RWPE1 (cell line): ENCODE results near the gene MYH13.

Source experiments
- CTCF ChIA-PET: fragments of 350-600 bp; sonication (Branson Sonifier 250); formaldehyde crosslinking; extraction: SDS; loops from one replicate; lab custom pipeline; 2021; lab: Yijun Ruan, JAX
- POLR2A ChIA-PET: fragments of 400-600 bp; formaldehyde crosslinking; extraction: SDS; loops from one replicate; lab custom pipeline; 2020; ENCODE audit warnings: antibody characterized with exemption; ENCODE audit not compliant: low non-redundant PET; lab: Yijun Ruan, JAX
- DNase-seq: peaks from one replicate; pipeline ENCODE4 v3.0.0; 2012; ENCODE audit warnings: low spot score
- H3K27ac ChIP-seq: fragments of 450-650 bp; 2 replicates; pipeline ENCODE4 v1.5.1; 2017
- TF ChIP-seq, protein P1 (sequence below): fragments of 450-650 bp; conservative IDR thresholded peaks from 2 replicates; pipeline ENCODE4 v1.5.1; 2017; ENCODE audit warnings: low read depth, mild to moderate bottlenecking

The MYH13 gene

DNA sequence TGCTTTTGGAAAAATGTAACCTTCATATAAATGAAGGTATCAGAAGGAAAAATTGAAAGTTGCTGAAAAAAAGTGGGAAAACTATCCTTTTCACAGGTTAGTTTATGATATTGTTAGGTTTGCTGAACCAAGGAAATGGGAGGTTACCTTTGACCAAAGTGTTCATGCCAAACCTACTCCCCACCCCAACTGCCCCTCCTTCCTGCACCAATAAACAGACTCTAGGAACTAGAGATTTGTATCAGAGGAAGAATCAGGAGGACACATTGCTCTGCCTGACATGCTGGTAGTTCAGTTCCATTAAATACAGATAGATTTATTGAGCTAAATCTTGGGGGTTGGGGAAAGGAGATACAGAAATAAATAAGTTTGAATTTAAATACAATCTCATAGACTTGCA is 30.8 kb upstream of the MYH13 start:
- ChIA-PET POLR2A (no interaction called here), CTCF (no interaction called here)
- TF ChIP-seq, protein P1, sequence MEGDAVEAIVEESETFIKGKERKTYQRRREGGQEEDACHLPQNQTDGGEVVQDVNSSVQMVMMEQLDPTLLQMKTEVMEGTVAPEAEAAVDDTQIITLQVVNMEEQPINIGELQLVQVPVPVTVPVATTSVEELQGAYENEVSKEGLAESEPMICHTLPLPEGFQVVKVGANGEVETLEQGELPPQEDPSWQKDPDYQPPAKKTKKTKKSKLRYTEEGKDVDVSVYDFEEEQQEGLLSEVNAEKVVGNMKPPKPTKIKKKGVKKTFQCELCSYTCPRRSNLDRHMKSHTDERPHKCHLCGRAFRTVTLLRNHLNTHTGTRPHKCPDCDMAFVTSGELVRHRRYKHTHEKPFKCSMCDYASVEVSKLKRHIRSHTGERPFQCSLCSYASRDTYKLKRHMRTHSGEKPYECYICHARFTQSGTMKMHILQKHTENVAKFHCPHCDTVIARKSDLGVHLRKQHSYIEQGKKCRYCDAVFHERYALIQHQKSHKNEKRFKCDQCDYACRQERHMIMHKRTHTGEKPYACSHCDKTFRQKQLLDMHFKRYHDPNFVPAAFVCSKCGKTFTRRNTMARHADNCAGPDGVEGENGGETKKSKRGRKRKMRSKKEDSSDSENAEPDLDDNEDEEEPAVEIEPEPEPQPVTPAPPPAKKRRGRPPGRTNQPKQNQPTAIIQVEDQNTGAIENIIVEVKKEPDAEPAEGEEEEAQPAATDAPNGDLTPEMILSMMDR, result no peak

DNA sequence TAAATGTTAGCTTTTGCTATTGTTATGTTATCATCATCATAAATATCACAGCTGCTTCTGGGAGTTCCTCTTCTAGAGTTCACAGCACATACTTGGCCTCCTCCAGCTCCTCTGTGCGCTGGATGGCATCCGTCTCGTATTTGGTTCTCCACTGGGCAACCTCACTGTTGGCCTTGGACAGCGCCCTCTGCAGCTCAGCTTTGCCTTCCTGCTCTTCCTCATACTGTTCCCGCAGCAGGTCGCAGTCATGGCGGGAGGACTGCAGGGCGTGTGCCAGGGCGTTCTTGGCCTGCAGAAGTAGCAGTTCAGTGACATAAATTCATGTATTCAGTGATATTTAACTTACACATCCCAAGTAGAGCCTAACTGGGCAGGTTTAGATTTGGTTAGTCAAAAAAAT is 25.5 kb upstream of the MYH13 start:
- ChIA-PET POLR2A (no interaction called here), CTCF (no interaction called here)
- no peak overlapping the region for H3K27ac ChIP-seq
- TF ChIP-seq, protein P1, result no peak
- DNase-seq, result no peak

More for the DNA sequence above, 30.8 kb upstream of the MYH13 start:
- no peak overlapping the region for H3K27ac ChIP-seq
- DNase-seq, result no peak

DNA sequence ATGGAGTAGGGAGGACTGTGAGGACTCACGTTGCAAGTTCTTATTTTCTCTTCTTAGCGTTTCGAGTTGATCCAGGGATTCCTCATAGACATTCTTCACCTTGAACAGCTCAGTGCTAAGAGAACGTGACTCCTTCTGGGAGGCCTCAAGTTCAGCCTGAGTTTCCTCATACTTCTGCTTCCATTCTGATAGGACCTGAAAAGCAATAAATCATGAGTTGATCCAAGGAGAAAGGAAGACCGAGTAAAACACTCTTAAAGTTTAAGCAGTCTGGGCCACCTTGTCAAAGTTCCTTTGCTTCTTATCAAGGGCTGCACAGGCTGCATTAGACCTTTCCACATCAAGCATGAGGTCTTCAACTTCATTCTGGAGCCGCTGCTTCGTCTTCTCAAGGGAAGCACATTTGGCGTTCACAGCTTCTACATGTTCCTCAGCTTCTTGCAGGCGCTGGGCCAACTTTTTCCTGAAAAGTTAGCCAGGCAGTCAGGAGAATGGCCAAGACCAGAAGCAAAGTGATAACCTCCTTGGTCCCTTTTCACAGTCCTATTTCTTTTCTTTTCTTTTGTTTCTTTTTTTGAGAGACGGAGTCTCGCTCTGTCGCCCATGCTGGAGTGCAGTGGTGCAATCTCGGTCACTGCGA is 23.8 kb upstream of the MYH13 start:
- ChIA-PET CTCF (interaction anchor here (0.7 kb wide), 1 partner anchor 233 kb away, joined by 3 read pairs; no protein-coding TSS in a partner anchor), POLR2A (no interaction called here)
- TF ChIP-seq, protein P1, result no peak
- DNase-seq, result no peak
- H3K27ac ChIP-seq, result no peak overlapping the region

DNA sequence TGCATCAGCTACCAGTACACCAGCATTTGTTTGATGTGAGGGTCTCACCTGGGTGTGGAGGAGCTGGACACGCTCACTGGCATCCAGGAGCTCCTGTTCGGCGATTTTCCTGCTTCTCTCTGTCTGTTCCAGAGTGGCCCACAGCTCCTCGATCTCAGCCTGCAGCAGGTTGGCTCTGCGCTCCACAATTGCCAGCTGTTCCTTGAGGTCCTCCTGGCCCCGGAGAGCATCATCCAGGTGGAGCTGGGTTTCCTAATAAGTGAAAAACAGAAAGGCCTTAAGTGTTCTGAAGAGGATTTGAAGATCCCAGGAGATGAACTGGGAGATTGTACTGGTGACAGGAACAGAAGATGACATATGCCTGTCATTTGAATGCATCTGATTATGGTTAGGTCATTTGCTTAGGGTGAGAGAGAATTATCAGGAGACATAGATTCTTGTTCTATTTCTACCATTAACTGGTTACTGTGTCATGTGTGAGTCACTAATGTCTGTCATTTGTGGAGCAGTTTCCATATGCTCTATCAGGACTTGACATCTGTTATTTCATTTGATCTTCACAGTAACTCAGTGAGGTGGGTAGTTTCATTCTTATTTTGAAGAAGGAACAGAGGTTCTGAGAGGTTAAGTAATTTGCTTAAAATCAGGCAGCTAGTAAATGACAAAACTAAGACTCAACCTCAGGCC is 21.5 kb upstream of the MYH13 start:
- CTCF ChIA-PET, result no interaction called here
- POLR2A ChIA-PET, result no interaction called here
- DNase-seq, result no peak
- TF ChIP-seq, protein P1, result no peak
- H3K27ac ChIP-seq, result no peak overlapping the region

DNA sequence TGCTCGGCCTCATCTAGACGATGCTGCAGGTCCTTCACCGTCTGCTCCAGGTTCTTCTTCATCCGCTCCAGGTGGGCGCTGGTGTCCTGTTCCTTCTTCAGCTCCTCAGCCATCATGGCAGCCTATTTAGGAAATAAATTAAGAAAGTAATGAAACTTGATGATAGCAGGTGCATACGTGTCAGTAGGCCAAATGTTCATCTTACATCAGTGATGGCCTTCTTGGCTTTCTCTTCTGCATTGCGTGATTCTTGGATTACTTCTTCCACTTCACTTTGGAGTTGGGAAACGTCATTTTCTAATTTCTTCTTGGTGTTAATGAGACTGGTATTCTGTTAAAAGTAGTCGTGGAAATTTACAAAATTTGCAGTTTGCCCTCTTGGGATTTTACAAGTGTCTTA is 20.1 kb upstream of the MYH13 start:
- CTCF ChIA-PET, result no interaction called here
- POLR2A ChIA-PET, result no interaction called here
- no peak for DNase-seq
- TF ChIP-seq, protein P1, result no peak
- no peak overlapping the region for H3K27ac ChIP-seq

DNA sequence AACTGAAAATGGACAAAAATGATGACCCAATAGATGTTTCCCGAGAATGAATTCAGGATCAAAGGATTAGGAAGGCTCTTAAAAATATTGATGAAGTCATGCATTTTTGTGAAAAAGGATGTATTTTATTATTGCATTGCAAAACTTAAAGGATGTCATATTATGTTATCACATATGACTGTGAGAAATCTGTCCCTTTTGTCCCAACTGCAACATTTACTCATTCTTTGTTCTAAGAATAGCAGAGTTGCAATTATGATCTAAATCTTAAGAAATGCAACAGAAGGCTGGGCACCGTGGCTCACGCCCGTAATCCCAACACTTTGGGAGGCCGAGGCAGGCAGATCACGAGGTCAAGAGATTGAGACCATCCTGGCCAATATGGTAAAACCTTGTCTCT is 13.1 kb upstream of the MYH13 start:
- ChIA-PET CTCF (no interaction called here), POLR2A (no interaction called here)
- DNase-seq, result no peak
- TF ChIP-seq, protein P1, result no peak
- no peak overlapping the region for H3K27ac ChIP-seq
